ENCODE measurements around the gene PHIP. TPM values are rescaled to one million over a fixed set of nuclear protein-coding genes. Genes with fewer than 3 reads are reported as not detected.

Gene PHIP
- total RNA-seq, 1 donor, result 26.3 TPM

DNA sequence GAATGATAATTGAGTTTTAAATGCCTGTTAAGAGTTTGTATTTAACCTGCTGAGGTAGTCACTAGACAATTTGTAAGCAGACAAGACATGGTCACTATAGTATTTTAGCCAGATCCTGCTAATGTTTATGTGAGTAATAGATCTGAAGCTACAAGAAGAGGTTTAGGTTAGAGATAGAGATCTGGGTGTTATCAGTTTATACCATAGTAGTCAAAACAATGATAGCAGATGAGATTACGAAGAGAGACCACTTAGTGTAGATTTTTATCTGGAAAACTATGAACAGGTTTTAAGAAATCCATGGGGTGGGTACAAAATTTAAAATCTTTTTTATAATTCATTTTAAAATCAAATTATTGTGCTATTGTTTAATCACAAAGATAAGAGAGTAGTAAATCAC is 47.5 kb downstream of the PHIP start:
- no peak for DNase-seq (ENCODE audit: low read depth)
- TF ChIP-seq, protein P1, sequence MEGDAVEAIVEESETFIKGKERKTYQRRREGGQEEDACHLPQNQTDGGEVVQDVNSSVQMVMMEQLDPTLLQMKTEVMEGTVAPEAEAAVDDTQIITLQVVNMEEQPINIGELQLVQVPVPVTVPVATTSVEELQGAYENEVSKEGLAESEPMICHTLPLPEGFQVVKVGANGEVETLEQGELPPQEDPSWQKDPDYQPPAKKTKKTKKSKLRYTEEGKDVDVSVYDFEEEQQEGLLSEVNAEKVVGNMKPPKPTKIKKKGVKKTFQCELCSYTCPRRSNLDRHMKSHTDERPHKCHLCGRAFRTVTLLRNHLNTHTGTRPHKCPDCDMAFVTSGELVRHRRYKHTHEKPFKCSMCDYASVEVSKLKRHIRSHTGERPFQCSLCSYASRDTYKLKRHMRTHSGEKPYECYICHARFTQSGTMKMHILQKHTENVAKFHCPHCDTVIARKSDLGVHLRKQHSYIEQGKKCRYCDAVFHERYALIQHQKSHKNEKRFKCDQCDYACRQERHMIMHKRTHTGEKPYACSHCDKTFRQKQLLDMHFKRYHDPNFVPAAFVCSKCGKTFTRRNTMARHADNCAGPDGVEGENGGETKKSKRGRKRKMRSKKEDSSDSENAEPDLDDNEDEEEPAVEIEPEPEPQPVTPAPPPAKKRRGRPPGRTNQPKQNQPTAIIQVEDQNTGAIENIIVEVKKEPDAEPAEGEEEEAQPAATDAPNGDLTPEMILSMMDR (IDR thresholded peaks at IDR 0.05; ENCODE audit: insufficient read depth, low read depth, low read length), result no peak
- H3K4me3 ChIP-seq (ENCODE audit: low read depth, low read length), result no peak overlapping the region

DNA sequence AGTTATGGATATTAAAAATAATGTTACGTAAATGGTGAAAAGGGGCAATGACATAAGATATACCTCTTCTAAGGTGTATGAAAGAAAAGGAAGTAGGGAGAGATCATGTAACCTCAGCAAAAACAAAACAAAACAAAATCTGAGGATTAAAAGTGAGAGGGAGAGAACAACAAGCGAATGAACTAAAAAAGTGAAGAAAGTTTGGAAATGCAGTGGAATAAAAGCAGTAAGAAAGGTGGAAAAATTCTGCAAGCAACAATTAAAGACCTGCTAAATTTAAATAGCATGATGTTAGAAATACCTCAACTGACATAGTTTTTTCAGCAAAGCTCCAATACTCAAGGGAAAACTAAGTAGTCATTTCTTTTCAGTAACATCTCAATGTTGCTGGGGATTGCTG is 48.0 kb downstream of the PHIP start:
- H3K4me3 ChIP-seq (ENCODE audit: low read depth, low read length), result no peak overlapping the region
- DNase-seq (ENCODE audit: low read depth), result no peak
- TF ChIP-seq, protein P1 (IDR thresholded peaks at IDR 0.05; ENCODE audit: insufficient read depth, low read depth, low read length), result no peak

DNA sequence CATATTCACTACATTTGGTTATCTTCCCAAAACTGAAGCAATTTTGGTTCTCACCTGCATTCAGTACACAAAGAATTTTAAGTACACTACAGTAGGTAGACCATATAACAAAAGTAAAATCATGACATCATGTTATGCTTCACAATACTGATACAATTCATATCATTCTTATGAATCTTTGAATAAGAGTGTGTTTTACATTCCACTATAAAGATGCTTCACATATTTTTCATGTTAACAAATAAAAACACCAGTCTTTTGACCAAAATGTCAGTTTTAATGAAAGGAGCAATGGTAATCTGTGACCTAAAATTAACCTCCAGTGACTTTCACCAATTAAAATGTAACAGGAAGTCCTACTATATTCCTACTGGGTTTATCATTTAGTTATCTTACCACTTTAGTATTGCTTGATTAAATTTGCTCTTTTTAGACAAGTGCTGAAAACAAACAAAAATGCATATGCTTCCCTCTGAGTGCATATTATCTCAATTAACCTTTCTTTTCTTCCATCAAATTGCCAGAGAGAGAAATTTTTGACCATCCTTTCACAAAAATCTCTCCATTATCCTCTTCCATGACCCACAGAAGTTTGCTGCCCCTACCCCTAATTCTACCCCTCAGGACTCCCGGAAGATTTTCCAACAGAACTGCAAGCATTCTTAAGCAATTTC is 49.3 kb downstream of the PHIP start:
- no peak for DNase-seq (ENCODE audit: low read depth)
- H3K4me3 ChIP-seq (ENCODE audit: low read depth, low read length), result no peak overlapping the region
- TF ChIP-seq, protein P1 (IDR thresholded peaks at IDR 0.05; ENCODE audit: insufficient read depth, low read depth, low read length), result no peak

DNA sequence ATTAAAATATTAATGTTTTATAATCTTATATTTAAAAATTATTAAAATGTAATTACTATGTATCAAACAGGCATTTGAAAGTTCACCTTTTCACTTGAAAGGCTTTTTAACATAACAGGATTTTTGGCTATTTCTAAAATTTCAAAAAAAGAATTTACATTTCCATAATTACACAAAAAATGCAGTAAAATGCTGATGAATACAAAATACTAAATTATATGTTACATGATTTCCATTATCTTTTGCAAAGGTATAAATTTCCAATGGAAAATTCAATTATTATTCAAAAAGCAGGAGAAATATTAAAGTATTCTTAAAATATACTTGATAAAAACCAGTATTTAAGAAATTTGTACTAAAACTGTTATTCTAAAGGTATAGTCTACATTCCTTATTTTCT is 66.1 kb downstream of the PHIP start:
- TF ChIP-seq, protein P1 (IDR thresholded peaks at IDR 0.05; ENCODE audit: insufficient read depth, low read depth, low read length), result no peak
- H3K4me3 ChIP-seq (ENCODE audit: low read depth, low read length), result no peak overlapping the region
- DNase-seq (ENCODE audit: low read depth), result no peak

DNA sequence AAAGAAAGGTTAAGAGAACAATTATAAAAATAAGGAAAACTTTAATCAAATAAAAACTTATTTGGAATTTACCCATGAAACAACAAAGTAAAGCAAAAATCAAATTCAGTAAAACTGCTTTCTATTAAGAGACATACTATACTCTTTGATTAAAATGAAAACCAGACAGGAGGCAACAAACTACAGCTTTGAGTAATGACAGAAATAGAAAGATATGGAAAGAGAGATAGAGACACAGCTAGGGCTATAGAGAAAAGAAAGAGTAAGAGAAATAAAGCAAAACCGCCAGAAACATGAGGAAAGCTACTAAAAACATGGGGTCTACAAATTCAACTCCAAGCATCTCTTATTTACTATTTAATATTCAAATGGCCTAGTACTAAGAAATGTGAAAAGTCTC is 67.6 kb downstream of the PHIP start:
- H3K4me3 ChIP-seq (ENCODE audit: low read depth, low read length), result no peak overlapping the region
- TF ChIP-seq, protein P1 (IDR thresholded peaks at IDR 0.05; ENCODE audit: insufficient read depth, low read depth, low read length), result no peak
- DNase-seq (ENCODE audit: low read depth), result no peak

DNA sequence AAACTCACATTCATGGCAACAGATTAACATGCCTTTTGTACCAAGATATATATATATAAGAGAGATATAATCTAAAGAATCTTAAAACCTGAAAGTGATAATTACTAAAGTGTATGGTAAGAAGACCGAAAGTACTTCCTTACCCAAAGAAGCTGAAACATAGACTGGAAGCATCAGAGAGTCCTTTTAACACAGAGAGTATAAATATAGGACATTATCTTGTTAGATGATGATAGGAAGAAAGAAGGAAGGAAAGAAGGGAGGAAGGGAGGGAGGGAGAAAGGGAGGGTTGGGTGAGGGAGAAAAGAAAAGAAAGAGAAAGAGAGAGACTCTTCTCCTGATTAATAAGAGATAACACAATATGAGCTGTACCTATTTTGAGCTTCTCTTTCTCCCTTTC is 68.2 kb downstream of the PHIP start:
- DNase-seq (ENCODE audit: low read depth), result no peak
- TF ChIP-seq, protein P1 (IDR thresholded peaks at IDR 0.05; ENCODE audit: insufficient read depth, low read depth, low read length), result no peak
- no peak overlapping the region for H3K4me3 ChIP-seq (ENCODE audit: low read depth, low read length)

DNA sequence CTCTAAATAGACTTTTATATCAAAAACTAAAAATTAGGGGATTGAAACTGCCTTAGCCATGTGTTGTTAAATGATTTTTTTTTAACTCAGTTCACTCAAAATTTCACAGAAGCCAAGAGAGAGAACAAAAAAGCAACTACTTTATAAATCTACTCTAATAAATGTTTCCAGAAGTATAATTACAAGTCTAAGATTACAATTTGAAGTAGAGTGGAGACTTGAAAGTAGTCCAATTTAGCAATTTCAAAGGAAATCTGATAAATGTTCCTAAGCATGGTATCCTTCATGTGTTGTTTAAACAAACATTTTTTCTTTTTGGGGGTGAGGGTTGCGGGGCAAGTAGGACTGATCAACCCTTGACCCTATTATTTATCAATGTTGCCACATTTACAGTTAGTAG is 72.6 kb downstream of the PHIP start:
- TF ChIP-seq, protein P1 (IDR thresholded peaks at IDR 0.05; ENCODE audit: insufficient read depth, low read depth, low read length), result no peak
- no peak overlapping the region for H3K4me3 ChIP-seq (ENCODE audit: low read depth, low read length)
- no peak for DNase-seq (ENCODE audit: low read depth)
